ENCODE data around the gene HS6ST2.

The HS6ST2 gene

DNA sequence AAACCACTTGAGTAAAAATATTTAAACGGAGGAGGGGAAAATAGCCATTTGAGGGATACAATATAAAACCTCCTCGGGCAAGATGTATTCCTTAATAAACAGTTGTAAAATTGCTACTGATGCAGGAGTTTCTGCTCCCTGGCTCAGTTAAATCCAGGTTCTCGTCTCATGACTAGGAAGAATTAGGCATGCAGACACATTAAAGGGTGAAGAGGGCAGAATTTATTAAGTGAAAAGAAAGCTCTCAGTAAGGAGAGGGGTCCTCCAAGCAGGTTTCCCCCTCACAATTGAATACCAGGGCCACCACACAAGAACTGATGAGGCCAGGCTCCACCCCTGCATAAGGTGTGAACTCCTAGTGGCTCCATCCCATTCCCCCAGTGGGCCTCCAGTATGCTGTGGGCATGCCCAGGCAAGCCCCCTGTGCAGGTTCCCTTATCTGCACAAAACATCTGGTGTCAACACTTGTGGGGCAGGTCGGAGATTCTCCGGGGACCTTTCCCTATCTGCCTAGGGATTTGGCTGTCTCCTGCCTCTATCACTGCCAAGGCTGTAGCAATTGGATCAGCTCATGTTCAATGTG, 80.4 kb downstream of the HS6ST2 start (continued):
- peak; percentile 54; the same call in 1 of the 2 replicates for TF ChIP-seq PATZ1 (tag by site-specific recombination; IDR thresholded peaks at IDR 0.05)
- TF ChIP-seq ZSCAN30 (tag by site-specific recombination; IDR thresholded peaks at IDR 0.05) = peak; percentile 94
- TF ChIP-seq ZNF341 (tag by site-specific recombination; IDR thresholded peaks at IDR 0.05; ENCODE audit: low read depth) = no peak
- TF ChIP-seq, protein P1, sequence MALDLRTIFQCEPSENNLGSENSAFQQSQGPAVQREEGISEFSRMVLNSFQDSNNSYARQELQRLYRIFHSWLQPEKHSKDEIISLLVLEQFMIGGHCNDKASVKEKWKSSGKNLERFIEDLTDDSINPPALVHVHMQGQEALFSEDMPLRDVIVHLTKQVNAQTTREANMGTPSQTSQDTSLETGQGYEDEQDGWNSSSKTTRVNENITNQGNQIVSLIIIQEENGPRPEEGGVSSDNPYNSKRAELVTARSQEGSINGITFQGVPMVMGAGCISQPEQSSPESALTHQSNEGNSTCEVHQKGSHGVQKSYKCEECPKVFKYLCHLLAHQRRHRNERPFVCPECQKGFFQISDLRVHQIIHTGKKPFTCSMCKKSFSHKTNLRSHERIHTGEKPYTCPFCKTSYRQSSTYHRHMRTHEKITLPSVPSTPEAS (tag by site-specific recombination; IDR thresholded peaks at IDR 0.05) = no peak
- no peak for TF ChIP-seq ZNF514 (tag by site-specific recombination; IDR thresholded peaks at IDR 0.05)
- peak; percentile 62 for TF ChIP-seq ZBTB20 (tag by site-specific recombination; IDR thresholded peaks at IDR 0.05)
- peak; percentile 94 for TF ChIP-seq ZNF18 (tag by site-specific recombination; IDR thresholded peaks at IDR 0.05)
- TF ChIP-seq, protein P2, sequence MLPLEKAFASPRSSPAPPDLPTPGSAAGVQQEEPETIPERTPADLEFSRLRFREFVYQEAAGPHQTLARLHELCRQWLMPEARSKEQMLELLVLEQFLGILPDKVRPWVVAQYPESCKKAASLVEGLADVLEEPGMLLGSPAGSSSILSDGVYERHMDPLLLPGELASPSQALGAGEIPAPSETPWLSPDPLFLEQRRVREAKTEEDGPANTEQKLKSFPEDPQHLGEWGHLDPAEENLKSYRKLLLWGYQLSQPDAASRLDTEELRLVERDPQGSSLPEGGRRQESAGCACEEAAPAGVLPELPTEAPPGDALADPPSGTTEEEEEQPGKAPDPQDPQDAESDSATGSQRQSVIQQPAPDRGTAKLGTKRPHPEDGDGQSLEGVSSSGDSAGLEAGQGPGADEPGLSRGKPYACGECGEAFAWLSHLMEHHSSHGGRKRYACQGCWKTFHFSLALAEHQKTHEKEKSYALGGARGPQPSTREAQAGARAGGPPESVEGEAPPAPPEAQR (tag by site-specific recombination; IDR thresholded peaks at IDR 0.05) = no peak
- peak; percentile 33; the same call in 1 of the 2 replicates for TF ChIP-seq SP7 (tag by site-specific recombination; IDR thresholded peaks at IDR 0.05)
- 0 out of 2 replicates have a peak, but pooled peaks have one; percentile 25 for TF ChIP-seq FEZF1 (tag by site-specific recombination; IDR thresholded peaks at IDR 0.05)
- TF ChIP-seq ZNF571 (tag by site-specific recombination; IDR thresholded peaks at IDR 0.05) = no peak
- TF ChIP-seq SETDB1 (IDR thresholded peaks at IDR 0.05; ENCODE audit: insufficient read length, low read length) = peak; percentile 54
- peak; percentile 48; the same call in 1 of the 2 replicates for TF ChIP-seq ZNF398 (tag by site-specific recombination; IDR thresholded peaks at IDR 0.05)
- peak; percentile 80 for TF ChIP-seq SCRT2 (tag by site-specific recombination; IDR thresholded peaks at IDR 0.05)
- TF ChIP-seq ZNF704 (tag by site-specific recombination; IDR thresholded peaks at IDR 0.05) = no peak
- TF ChIP-seq ZNF473 (tag by site-specific recombination; IDR thresholded peaks at IDR 0.05) = no peak
- no peak for TF ChIP-seq ZNF335 (tag by site-specific recombination; conservative IDR thresholded peaks at IDR 0.05)
- TF ChIP-seq ZBTB6 (tag by site-specific recombination; IDR thresholded peaks at IDR 0.05) = 0 out of 2 replicates have a peak, but pooled peaks have one; percentile 29
- TF ChIP-seq, protein P3, sequence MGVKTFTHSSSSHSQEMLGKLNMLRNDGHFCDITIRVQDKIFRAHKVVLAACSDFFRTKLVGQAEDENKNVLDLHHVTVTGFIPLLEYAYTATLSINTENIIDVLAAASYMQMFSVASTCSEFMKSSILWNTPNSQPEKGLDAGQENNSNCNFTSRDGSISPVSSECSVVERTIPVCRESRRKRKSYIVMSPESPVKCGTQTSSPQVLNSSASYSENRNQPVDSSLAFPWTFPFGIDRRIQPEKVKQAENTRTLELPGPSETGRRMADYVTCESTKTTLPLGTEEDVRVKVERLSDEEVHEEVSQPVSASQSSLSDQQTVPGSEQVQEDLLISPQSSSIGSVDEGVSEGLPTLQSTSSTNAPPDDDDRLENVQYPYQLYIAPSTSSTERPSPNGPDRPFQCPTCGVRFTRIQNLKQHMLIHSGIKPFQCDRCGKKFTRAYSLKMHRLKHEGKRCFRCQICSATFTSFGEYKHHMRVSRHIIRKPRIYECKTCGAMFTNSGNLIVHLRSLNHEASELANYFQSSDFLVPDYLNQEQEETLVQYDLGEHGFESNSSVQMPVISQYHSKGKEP (tag by site-specific recombination; IDR thresholded peaks at IDR 0.05) = no peak; the same call in 1 of the 2 replicates
- no peak for TF ChIP-seq ZNF621 (tag by site-specific recombination; IDR thresholded peaks at IDR 0.05)
- peak; percentile 64 for TF ChIP-seq TRIM28 (IDR thresholded peaks at IDR 0.05; ENCODE audit: borderline replicate concordance, low read length)
- TF ChIP-seq ZNF266 (tag by site-specific recombination; IDR thresholded peaks at IDR 0.05; ENCODE audit: low read depth) = no peak
- no peak for TF ChIP-seq ZBTB17 (tag by site-specific recombination; IDR thresholded peaks at IDR 0.05)
- no peak for TF ChIP-seq ZNF132 (tag by site-specific recombination; IDR thresholded peaks at IDR 0.05; ENCODE audit: borderline replicate concordance)
- TF ChIP-seq ZIC2 (tag by site-specific recombination; IDR thresholded peaks at IDR 0.05) = no peak
- TF ChIP-seq ZNF24 (tag by site-specific recombination; IDR thresholded peaks at IDR 0.05) = 0 out of 2 replicates have a peak, but pooled peaks have one; percentile 39
- TF ChIP-seq ZNF366 (tag by site-specific recombination; conservative IDR thresholded peaks at IDR 0.05) = peak; percentile 45; the same call in 1 of the 2 replicates
